Brain microvascular endothelial cell (primary cell): ENCODE results near the gene OTOS.

Experiments used
- DNase-seq: peaks from one replicate; pipeline ENCODE4 v3.0.0-alpha.2; 2020
- H3K27ac ChIP-seq: fragments of 250-450 bp; sonication (Bioruptor Pico); 2 replicates; pipeline ENCODE4 v1.5.1; 2020; ENCODE audit warnings: mild to moderate bottlenecking, moderate library complexity
- H3K27me3 ChIP-seq: fragments of 250-450 bp; sonication (Bioruptor Pico); replicated peaks from 2 replicates; pipeline ENCODE4 v1.5.1; 2020; ENCODE audit warnings: mild to moderate bottlenecking
- H3K36me3 ChIP-seq: fragments of 250-450 bp; sonication (Bioruptor Pico); replicated peaks from 2 replicates; pipeline ENCODE4 v1.5.1; 2020; ENCODE audit warnings: mild to moderate bottlenecking
- H3K4me3 ChIP-seq: 2 replicates; pipeline ENCODE4 v1.5.1; 2011; ENCODE audit warnings: low read depth, mild to moderate bottlenecking, control low read depth, low read length, moderate library complexity
- in situ Hi-C: cut with HindIII; loops from 2 replicates; pipeline ENCODE4 v1.10.0; 2017; ENCODE audit warnings: low sequenced_read_pairs, low pct_ligation_motif_present
- TF ChIP-seq, protein P1 (sequence below): IDR thresholded peaks from 2 replicates; pipeline ENCODE4 v1.5.1; 2011; ENCODE audit warnings: low read depth, mild to moderate bottlenecking, moderate library complexity, low read length, control low read depth, inconsistent platforms; ENCODE audit errors: missing control alignments

Gene OTOS

DNA sequence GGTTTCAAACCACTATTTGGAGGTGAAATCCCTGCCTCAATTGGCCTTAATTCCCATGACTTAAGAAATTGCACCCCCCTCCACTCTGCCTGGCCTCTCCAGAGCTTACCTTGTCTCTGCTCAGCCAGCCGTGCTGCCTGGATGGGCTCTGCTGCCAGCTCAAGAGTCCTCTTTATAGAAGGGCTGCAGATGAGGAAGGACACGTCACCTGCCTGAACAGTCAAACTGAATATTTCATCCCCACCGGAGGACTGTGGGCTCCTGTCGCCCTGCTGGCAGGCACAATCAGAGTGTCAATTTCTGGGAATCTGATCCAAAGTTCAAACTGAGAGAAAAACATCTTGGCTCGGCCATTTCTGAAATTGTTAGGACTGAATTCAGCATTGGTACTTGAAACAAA, at the start of gene OTOS:
OTOS (minus strand) TSS at position 148 of the 400 bp plus-strand sequence. CDS start 332 bp downstream, outside the sequence.
- Histone ChIP-seq H3K36me3 (no peaks in the 10 kb centered on the region), H3K4me3 (no peak within 1 kb of the TSS), H3K27ac (no peak within 1 kb of the TSS), H3K27me3 (peaks cover 9% of the 10 kb centered on the region)
- no peak for DNase-seq
- TF ChIP-seq, protein P1, sequence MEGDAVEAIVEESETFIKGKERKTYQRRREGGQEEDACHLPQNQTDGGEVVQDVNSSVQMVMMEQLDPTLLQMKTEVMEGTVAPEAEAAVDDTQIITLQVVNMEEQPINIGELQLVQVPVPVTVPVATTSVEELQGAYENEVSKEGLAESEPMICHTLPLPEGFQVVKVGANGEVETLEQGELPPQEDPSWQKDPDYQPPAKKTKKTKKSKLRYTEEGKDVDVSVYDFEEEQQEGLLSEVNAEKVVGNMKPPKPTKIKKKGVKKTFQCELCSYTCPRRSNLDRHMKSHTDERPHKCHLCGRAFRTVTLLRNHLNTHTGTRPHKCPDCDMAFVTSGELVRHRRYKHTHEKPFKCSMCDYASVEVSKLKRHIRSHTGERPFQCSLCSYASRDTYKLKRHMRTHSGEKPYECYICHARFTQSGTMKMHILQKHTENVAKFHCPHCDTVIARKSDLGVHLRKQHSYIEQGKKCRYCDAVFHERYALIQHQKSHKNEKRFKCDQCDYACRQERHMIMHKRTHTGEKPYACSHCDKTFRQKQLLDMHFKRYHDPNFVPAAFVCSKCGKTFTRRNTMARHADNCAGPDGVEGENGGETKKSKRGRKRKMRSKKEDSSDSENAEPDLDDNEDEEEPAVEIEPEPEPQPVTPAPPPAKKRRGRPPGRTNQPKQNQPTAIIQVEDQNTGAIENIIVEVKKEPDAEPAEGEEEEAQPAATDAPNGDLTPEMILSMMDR: no peak
- in situ Hi-C loops: no loop called here

DNA sequence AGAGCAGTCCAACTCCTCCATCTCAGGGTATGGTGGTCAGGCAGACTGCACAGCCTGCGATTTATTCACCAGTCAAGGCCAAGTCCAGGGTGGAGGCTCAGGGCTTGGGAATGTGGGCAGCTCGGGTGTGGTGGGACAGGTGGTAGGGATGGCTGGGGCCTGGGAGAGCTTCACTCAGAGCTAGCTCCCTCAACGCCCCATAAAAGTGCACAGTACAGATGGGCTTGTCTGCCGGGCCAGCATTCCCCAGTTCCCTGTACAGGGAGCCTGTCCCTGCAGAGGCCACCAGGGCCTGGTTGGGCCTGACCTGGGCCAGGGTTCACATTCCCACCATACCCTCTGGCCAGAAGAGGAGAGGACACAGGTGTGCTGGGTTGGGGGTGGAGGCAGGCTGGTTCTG, 49.2 kb upstream of the OTOS start:
- Histone ChIP-seq H3K27me3 (no peaks in the 10 kb centered on the region), H3K4me3 (no peak overlapping the region), H3K36me3 (no peaks in the 10 kb centered on the region), H3K27ac (no peak overlapping the region)
- TF ChIP-seq, protein P1: no peak
- no peak for DNase-seq
- in situ Hi-C loops: no loop called here

DNA sequence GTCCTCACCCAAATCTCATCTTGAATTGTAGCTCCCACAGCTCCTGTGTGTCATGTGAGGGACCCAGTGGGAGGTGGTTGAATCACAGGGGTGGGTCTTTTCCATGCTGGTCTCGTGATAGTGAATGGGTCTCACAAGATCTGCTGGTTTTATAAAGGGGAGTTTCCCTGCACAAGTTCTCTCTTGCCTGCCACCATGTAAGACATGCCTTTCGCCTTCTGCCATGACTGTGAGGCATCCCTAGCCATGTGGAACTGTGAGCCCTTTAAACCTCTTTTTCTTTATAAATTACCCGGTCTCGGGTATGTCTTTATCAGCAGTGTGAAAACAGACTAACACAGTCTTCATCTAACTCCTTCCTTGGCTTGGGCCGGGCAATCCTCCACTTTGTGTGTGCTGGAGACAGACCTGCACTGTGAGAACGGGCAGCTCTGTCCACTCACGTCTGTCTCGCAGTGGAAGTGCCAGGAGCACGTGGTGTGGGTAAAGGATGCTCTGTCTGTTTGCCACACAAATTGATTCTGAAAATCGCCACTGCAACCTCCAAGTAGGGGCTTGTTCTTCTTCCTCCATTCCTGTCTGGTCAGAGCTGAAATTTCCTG, 47.6 kb upstream of the OTOS start:
- no peak for DNase-seq
- Histone ChIP-seq H3K4me3 (no peak overlapping the region), H3K27ac (no peak overlapping the region), H3K27me3 (no peaks in the 10 kb centered on the region), H3K36me3 (no peaks in the 10 kb centered on the region)
- in situ Hi-C loops: no loop called here
- TF ChIP-seq, protein P1: no peak

DNA sequence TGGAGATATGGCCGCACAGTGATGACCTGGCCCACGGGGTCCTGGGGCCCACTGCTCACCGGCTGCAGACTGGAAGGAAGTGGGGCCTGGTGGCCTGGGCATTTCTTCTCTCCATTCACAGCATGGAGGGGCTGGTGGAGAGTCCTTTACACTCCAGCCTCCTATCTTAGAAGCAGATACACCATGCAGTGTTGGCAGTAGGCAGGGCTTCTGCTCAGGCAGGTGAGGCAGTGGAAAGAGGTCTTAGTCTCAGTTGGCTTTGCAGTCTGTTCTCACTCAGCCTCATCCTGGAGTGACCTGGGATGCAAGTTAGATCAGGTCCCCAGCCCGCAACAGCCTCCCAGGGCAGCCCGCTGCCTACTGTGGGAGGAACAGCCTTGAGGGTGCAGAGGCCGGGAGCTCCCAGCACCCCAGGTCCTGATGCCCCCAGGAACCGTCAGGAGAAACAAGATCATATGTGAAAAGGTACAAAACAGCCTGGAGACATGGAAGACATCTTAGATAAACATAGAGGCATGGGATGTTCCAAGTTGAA, 45.8 kb upstream of the OTOS start:
- Histone ChIP-seq H3K36me3 (no peaks in the 10 kb centered on the region), H3K4me3 (no peak overlapping the region), H3K27me3 (no peaks in the 10 kb centered on the region), H3K27ac (no peak overlapping the region)
- TF ChIP-seq, protein P1: no peak
- no peak for DNase-seq
- in situ Hi-C loops: no loop called here

DNA sequence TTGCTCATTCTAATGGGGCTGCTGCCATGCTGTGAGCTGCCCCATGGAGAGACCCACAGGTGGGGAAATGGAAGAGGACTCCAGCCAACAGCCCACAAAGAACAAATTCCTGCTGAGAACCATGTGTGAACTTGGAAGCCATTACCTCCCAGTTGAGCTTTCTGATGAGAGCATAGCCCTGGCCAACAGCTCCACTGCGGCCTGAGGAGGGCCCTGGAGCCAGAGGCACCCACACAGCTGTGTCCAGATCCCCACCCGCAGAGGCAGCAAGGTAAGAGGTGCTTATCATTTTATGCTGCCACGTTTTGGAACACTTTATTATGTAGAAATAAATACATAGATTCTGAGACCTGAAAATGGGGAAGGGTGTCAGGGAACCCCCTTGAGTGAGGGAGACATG, 44.2 kb upstream of the OTOS start:
- no peak overlapping the region for H3K27ac ChIP-seq
- no peak overlapping the region for H3K4me3 ChIP-seq
- no peak for DNase-seq
- no peaks in the 10 kb centered on the region for H3K36me3 ChIP-seq
- TF ChIP-seq, protein P1: no peak
- in situ Hi-C loops: no loop called here
- no peaks in the 10 kb centered on the region for H3K27me3 ChIP-seq
